ENCODE measurements around the gene KBTBD3.
"Not testable (repeated sequence)": the region's sequence is repeated elsewhere in the genome, so short reads cannot be mapped to it uniquely, and the experiment has no call there.

KBTBD3 gene

DNA sequence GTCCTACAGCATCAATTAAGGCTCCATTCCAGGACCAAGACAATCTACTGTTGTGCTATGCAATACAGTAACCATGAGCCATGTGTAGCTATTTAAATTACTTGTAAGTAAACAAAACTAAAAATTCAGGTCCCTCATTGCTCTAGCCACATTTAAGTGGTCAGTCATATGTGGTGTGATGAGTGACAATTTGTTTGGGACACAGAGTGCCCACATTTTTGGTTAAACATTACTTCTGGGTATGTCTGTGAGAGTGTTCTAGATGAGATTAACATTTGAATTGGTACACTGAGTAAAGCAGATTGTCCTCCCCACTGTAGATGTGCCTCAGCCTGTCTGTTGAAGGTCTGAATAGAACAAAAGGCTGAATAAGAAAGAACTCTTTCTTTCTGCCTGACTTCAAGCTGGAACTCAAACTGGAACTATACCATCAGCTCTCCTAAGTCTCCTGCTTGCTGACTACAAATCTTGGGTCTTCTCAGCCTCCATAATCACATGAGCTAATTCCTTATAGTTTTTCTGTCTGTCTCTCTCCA, 15.8 kb downstream of the KBTBD3 start:
- DNase-seq = no peak

DNA sequence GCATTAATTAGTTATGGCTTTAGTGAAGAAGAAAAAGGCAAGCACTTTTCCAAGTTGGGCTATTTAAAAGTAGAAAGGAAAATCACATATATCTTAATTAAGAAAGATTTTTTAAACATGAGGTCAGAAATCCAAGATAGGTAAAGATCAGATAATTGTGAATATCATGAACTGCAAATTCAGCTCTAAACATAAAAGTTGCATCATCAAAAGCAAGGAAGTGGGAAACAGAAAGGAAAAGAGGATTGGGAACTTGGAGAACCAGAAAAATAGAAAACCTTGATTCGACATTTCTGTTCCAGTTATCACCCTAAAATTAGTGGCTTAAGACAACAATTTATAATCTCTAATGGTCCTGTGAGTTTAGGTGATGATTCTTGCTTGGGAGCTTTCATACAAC, 17.5 kb downstream of the KBTBD3 start:
- no peak for DNase-seq

- DNase-seq = not testable (repeated sequence)
Measured at GRCh38 chr11:106058377-106058776, 18.8 kb downstream of the KBTBD3 start.

- DNase-seq = no peak
Measured at GRCh38 chr11:106051103-106051502, 26.0 kb downstream of the KBTBD3 start.

GRCh38 chr11:106049727-106050476, 27.2 kb downstream of the KBTBD3 start:
- no peak for DNase-seq

DNA sequence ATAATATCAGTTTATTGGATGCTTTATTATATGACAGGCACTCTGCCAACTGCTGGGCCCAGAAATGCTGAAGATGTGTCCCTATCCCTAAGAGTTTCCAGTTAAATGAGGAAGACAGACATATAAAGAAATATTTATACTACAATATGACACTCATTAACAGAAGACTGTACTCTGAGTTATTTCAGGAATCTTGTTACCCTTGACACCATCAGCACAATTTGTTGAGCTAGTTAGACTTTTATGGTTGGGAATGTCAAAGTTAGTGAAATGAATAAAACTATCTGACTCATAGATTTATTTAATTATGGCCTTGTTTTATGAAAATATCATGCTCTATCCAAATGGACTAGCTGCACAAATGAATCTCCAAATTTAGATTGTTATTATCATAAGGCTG, 29.5 kb downstream of the KBTBD3 start:
- no peak for DNase-seq

GRCh38 chr11:106043540-106043939, 33.6 kb downstream of the KBTBD3 start:
- no peak for DNase-seq

DNA sequence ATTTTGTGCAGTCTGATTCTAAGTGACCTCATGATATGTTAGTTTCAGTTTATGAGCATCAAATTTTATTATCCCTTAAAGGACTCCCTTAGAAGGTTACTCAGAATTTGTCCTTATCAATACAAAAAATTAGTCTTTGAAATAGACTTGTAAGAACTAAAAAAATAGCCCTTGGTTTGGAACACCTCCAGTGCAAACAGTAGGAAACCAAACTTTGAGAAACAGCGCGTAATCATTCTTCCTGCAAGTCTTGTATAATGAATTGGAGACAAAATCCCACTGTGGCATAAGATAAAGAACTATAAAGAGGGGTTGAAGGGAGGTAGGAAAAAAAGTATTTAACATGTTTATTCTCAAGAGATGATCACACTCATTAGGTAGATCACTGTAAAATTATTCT, 44.3 kb downstream of the KBTBD3 start:
- no peak for DNase-seq

DNA sequence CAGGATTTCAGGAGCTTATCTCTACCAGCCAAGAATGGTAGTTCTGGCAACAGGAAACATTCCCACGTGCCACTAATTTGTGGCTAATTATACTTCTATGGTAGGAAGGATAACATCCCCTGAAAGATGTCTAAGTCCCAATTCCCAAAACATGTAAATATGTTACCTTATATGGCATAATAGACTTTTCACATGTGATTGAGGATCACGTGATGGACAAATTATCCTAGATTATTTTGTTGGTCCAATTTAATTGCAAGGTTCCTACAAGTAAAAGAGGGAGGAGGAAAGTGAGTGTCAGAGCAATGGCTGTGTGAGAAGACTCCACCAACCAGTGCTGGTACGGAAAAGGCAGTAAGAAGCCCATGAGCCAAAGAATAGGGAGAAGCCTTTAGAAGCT, 45.2 kb downstream of the KBTBD3 start:
- DNase-seq = no peak

GRCh38 chr11:106031202-106031810, 45.8 kb downstream of the KBTBD3 start:
- no peak for DNase-seq

GRCh38 chr11:106030609-106031008, 46.5 kb downstream of the KBTBD3 start:
- DNase-seq = no peak

- DNase-seq = no peak
Measured at GRCh38 chr11:106022795-106023275, 54.3 kb downstream of the KBTBD3 start.

GRCh38 chr11:106021967-106022794, 55.0 kb downstream of the KBTBD3 start, which contains the start of gene MSANTD4:
Gene MSANTD4 (minus strand): TSS chr11:106022240. CDS start chr11:106010917, 11,323 bp downstream.
- DNase-seq = peak; percentile 92 to 96

DNA sequence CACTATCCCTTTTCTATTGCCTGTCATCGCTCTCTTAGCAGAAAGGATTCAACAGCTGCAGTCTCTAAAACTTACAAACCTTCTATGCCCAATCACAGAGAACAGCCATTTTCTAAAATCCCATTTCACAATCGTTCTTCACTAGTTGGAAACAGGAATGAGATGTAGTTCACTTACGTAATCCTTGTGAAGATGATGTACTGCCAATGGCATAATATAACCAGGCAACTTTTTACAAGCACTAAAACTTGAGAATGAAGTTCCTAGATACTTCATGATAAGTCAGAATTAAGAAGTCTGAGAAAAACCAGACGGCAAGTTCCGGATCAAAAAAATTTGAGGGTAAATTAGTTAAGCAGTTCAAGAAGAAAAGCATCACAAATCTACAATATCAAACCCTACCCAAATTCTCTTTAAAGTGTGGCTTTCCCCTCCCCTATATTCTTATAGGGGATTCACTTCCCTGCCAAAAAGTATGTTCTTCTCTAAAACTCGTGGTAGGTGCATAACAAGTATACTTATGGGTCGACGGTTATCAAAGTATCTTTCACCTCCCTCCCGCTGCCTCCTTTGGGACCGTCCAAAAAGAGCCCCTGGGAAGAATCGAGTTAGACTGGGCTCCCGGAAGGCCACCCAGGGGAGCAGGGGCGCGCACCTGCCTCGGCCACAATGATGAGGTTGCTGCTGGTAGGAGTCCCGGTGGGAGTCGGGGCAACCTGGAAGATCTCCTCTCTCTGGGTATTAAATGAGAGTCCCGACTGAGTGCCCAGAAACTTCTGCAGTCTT, 55.8 kb downstream of the KBTBD3 start:
- DNase-seq = no peak

GRCh38 chr11:106017093-106017492, 60.1 kb downstream of the KBTBD3 start:
- DNase-seq = no peak

DNA sequence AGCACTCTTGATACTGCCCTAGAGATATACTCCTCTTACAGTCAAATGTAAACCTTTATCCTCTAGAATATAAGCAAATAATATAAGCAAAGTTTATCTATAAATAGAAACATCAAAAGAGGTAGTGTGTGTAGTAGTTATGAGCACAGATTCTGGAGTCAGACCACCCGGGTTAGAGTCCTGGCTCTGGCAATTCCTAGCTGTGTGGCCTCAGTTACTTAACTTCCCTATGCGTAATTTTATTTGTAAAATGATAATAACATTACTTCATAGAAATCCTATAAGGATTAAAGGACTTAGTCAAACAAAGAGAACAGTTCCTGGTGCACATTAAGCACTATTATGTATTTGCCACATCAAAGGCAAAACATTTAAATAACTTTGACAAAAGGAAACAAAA, 62.1 kb downstream of the KBTBD3 start:
- DNase-seq = no peak

DNA sequence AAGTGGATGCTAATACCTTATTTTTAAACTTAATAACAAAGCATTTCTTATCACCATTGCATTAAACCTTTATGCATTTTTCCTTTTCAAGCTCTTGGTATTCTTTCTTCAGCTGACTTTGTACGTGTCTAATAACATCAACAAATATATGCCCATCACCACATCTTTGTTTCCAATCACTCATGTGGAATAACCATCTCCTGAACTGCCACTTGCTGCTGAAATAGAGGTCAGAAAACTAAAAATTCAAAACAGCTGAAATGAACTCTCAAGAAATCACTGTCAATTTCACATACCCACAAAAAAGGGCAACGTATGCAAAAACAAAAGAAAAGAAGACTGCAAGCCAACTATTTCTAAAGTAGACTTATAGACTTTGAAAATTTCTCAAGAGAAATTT, 62.5 kb downstream of the KBTBD3 start:
- DNase-seq = no peak

DNA sequence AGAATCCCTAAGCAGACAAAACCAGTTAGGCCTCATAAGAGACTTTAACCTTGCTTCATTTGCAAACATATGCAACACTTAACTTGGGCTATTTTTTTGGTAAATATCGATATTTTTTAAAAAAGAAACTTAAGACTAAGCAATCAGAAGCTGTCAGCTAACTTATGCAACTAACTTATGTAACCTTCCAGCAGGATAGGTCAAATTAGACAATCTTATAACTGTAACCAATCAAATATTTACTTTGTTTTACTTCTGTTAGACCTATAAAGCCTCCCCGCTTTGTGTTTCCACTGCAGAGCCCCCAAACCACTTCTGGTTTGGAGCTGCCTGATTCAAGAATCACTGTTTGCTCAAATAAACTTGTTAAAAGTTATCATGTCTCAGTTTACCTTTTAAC, 63.1 kb downstream of the KBTBD3 start:
- DNase-seq = no peak

- no peak for DNase-seq
Measured at GRCh38 chr11:106012744-106013143, 64.4 kb downstream of the KBTBD3 start.

DNA sequence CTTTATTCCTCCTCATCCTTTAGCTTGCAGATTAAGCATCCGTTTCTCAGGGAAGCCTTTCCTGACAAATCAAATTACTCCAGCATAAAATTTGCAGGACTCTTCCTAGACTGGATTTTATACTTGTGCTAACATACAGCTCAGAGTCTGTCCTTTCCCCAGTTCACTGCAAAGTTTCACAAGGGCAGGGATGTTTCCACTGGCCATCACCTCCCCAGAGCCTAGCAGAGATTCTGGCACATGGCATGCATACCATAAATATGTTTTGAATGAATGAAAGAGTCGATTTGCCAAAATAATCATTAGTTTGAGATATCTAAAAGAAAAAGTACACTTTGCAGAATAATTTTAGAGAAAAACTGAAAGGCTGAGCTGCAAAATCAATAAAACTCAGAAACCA, 65.7 kb downstream of the KBTBD3 start:
- no peak for DNase-seq

- DNase-seq = not testable (repeated sequence)
Measured at GRCh38 chr11:106003094-106003493, 74.1 kb downstream of the KBTBD3 start.

DNA sequence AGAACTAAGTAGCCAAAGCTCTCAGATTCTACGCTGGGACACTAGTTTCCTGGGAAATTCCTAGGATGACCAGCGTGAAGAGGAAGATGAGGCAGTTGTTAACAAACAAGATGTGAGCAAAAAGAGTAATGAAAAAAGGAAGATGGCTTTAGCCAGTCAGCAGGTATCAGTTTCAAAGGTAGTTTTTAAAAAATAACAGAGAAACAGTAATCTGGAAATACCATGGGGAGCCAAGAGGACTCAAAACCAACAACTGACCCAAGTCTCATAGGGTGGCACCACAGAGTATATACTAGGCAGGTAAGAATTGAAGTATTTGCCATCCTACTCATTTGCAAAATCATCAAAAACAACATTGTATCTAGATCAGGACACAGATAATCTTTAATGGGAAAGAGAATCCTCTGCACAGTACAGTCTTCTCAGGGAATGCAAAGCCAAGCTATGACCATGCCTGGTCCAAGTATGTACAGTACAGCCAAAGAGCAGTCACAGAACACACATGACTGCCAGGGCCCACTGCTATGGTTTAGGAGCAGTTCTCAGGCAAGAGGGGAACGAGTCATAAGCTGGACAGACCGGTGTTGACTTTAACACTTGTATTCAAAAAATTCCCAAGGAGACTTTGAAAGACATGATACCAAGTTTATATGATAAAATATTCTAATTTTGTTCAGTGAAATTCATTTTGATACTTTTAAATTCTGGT, 75.7 kb downstream of the KBTBD3 start:
- no peak for DNase-seq
